Activated CD4-positive, CD25-positive, alpha-beta regulatory T cell treated with anti-CD3 and anti-CD28 coated beads, Interleukin-2, amount 50 U/mL, for 72 hours (primary cell): Measurements from ENCODE around the gene DZANK1.
"Not testable (repeated sequence)": the region's sequence is repeated elsewhere in the genome, so short reads cannot be mapped to it uniquely, and the experiment has no call there.

Experiments used
- DNase-seq: peaks from one replicate; pipeline ENCODE4 v3.0.0; 2021

Gene DZANK1

GRCh38 chr20:18436847-18437246, 30.0 kb downstream of the DZANK1 start:
- no peak for DNase-seq

- no peak for DNase-seq
These were observed 35.6 kb downstream of the DZANK1 start for GRCh38 chr20:18431206-18431605.

- DNase-seq, result no peak
These were observed 36.5 kb downstream of the DZANK1 start for GRCh38 chr20:18430172-18430826.

GRCh38 chr20:18428490-18429173, 38.2 kb downstream of the DZANK1 start:
- no peak for DNase-seq

GRCh38 chr20:18427214-18427613, 39.6 kb downstream of the DZANK1 start:
- DNase-seq, result no peak

GRCh38 chr20:18421608-18422007, 45.2 kb downstream of the DZANK1 start:
- DNase-seq, result no peak

- DNase-seq, result no peak
These were observed 50.3 kb downstream of the DZANK1 start for GRCh38 chr20:18416486-18416885.

- no peak for DNase-seq
These were observed 52.7 kb downstream of the DZANK1 start for GRCh38 chr20:18414140-18414539.

- no peak for DNase-seq
These were observed 54.5 kb downstream of the DZANK1 start for GRCh38 chr20:18412221-18412901.

GRCh38 chr20:18405826-18406225, 61.0 kb downstream of the DZANK1 start:
- no peak for DNase-seq

GRCh38 chr20:18404172-18404571, 62.7 kb downstream of the DZANK1 start:
- no peak for DNase-seq

GRCh38 chr20:18403269-18403668, 63.6 kb downstream of the DZANK1 start:
- no peak for DNase-seq

GRCh38 chr20:18401305-18401704, 65.5 kb downstream of the DZANK1 start:
- no peak for DNase-seq

GRCh38 chr20:18400460-18400859, 66.4 kb downstream of the DZANK1 start:
- DNase-seq, result no peak

GRCh38 chr20:18398713-18399112, 68.1 kb downstream of the DZANK1 start:
- not testable (repeated sequence) for DNase-seq

- DNase-seq, result no peak
These were observed 69.8 kb downstream of the DZANK1 start for GRCh38 chr20:18397030-18397429.

- no peak for DNase-seq
These were observed 71.3 kb downstream of the DZANK1 start for GRCh38 chr20:18395544-18395943.

- no peak for DNase-seq
These were observed 72.5 kb downstream of the DZANK1 start for GRCh38 chr20:18394363-18394762.

- DNase-seq, result no peak
These were observed 75.1 kb downstream of the DZANK1 start for GRCh38 chr20:18391686-18392085.

- no peak for DNase-seq
These were observed 76.6 kb downstream of the DZANK1 start for GRCh38 chr20:18390201-18390600.

- DNase-seq, result no peak
These were observed 78.0 kb downstream of the DZANK1 start for GRCh38 chr20:18388860-18389259.

GRCh38 chr20:18380908-18381529, 85.8 kb downstream of the DZANK1 start:
- no peak for DNase-seq

GRCh38 chr20:18377896-18378481, 88.8 kb downstream of the DZANK1 start:
- DNase-seq, result no peak
